Natural killer cell (primary cell): ENCODE measurements around the gene ZDHHC3. TPM values are rescaled to one million over a fixed set of nuclear protein-coding genes. Genes with fewer than 3 reads are reported as not detected.

ENCODE experiments used
- ATAC-seq, 3 donors: fragments of 150-1000 bp in 2 of 3; fragments of 200-7000 bp in 1 of 3; cut with Tn5 transposase; 1 replicate in 1 of 3; 2 replicates in 2 of 3; pipeline ENCODE4 v1.10.0; 2021; ENCODE audit warnings: mild to moderate bottlenecking in 2 of 3, moderate library complexity in 2 of 3
- DNase-seq, 2 donors: peaks; one replicate each; pipeline versions ENCODE4 v3.0.0 to v3.0.0-alpha.2; 2013 to 2021; ENCODE audit warnings: mixed read lengths in 1 of 2
- H3K27ac ChIP-seq: one replicate; pipeline ENCODE4 v1.5.1; 2013; ENCODE audit warnings: mild to moderate bottlenecking, low read length
- H3K27me3 ChIP-seq: one replicate; pipeline ENCODE4 v1.6.1; 2013; ENCODE audit warnings: low read length; ENCODE audit not compliant: control insufficient read depth, insufficient read depth
- H3K36me3 ChIP-seq: one replicate; pipeline ENCODE4 v1.6.1; 2013; ENCODE audit warnings: low read length; ENCODE audit not compliant: control insufficient read depth, insufficient read depth
- H3K4me1 ChIP-seq: one replicate; pipeline ENCODE4 v1.6.1; 2013; ENCODE audit warnings: low read length; ENCODE audit not compliant: control insufficient read depth, insufficient read depth
- H3K4me3 ChIP-seq: one replicate; pipeline ENCODE4 v1.5.1; 2013; ENCODE audit warnings: low read length
- H3K9me3 ChIP-seq: one replicate; pipeline ENCODE4 v1.6.1; 2013; ENCODE audit warnings: low read length; ENCODE audit not compliant: control insufficient read depth, insufficient read depth
- H3K27ac Mint-ChIP-seq, 2 donors: one replicate each; pipeline ENCODE4 v1.8.0; 2022; ENCODE audit warnings: mild to moderate bottlenecking in 2 of 2, mixed read lengths in 2 of 2, moderate library complexity in 1 of 2
- H3K27me3 Mint-ChIP-seq, 2 donors: one replicate each; pipeline ENCODE4 v1.8.0; 2022; ENCODE audit warnings: low read depth in 2 of 2, mixed read lengths in 2 of 2
- H3K36me3 Mint-ChIP-seq: one replicate; pipeline ENCODE4 v1.8.0; 2022; ENCODE audit warnings: mixed read lengths
- H3K4me1 Mint-ChIP-seq, 2 donors: one replicate each; pipeline ENCODE4 v1.8.0; 2022; ENCODE audit warnings: mixed read lengths in 2 of 2
- H3K4me3 Mint-ChIP-seq: one replicate; pipeline ENCODE4 v1.8.0; 2022; ENCODE audit warnings: mild to moderate bottlenecking, moderate library complexity, mixed read lengths
- H3K9me3 Mint-ChIP-seq, 2 donors: one replicate each; pipeline ENCODE4 v1.8.0; 2022; ENCODE audit warnings: mixed read lengths in 2 of 2
- CTCF ChIP-seq: fragments of 200-600 bp; IDR thresholded peaks from one replicate; pipeline ENCODE4 v1.8.0; 2022; ENCODE audit warnings: antibody characterized with exemption
- WGBS: methylation state at CpG from one replicate; pipeline ENCODE4 v1.1.7; 2013; ENCODE audit warnings: missing lambda C conversion rate; ENCODE audit not compliant: insufficient coverage; 5-methylcytosine and 5-hydroxymethylcytosine counted together
- intact Hi-C: fragments of 100-400 bp; cut with micrococcal nuclease; formaldehyde crosslinking; loops from one replicate; pipeline ENCODE4 v1.14.2; 2022
- total RNA-seq, 4 donors: library from RNA; stranded (reverse); fragments of 120-200 nt in 1 of 4; gene quantifications; one replicate each; pipeline versions ENCODE4 v1.2.3 to v1.2.4, GENCODE V29; 2013 to 2022

ZDHHC3 gene
- total RNA-seq, 3 donors from 2014 or later (not counting 1 experiment from before 2014, with no cell fraction given) = 62.3 to 100.0 (median 78.6) TPM

DNA sequence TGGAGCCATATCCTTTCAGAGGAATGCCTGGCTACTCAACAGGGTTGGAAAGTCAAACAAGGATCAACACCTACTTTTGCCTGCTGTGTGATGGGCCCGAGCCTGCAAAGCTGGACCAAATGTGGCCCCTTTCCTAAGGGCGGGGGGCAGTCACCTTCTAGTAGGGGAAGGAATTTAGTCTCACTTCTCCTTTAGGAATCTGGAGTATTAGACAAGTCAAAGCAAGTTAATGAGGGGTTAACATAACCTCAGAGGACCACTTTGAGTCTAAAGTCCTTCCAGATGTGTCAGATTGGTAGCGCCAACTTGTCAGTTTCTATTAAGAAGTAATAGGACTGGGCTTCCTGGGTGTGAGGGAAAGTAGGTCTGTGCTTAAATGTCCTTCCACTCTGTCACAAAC is 6.8 kb upstream of the ZDHHC3 start:
- H3K9me3 Mint-ChIP-seq = no peaks in the 10 kb centered on the region
- H3K27me3 Mint-ChIP-seq = no peaks in the 10 kb centered on the region
- ATAC-seq (no peak), DNase-seq (no peak)
- no peak overlapping the region for H3K4me3 ChIP-seq
- H3K4me1 Mint-ChIP-seq = peaks cover 73 to 79% of the 10 kb centered on the region in 2 donors
- TF ChIP-seq CTCF = no peak
- H3K4me3 Mint-ChIP-seq = peak overlapping the region; percentile 17
- H3K36me3 Mint-ChIP-seq = no peaks in the 10 kb centered on the region
- no peaks in the 10 kb centered on the region for H3K9me3 ChIP-seq
- intact Hi-C loops = no loop called here
- no peaks in the 10 kb centered on the region for H3K27me3 ChIP-seq
- peak overlapping the region; percentile 82 to 87 for H3K27ac Mint-ChIP-seq
- H3K4me1 ChIP-seq = peaks cover 48% of the 10 kb centered on the region
- H3K36me3 ChIP-seq = no peaks in the 10 kb centered on the region
- no peak overlapping the region for H3K27ac ChIP-seq
- 77% methylated on average over 3 of the region's 3 CpGs for WGBS

DNA sequence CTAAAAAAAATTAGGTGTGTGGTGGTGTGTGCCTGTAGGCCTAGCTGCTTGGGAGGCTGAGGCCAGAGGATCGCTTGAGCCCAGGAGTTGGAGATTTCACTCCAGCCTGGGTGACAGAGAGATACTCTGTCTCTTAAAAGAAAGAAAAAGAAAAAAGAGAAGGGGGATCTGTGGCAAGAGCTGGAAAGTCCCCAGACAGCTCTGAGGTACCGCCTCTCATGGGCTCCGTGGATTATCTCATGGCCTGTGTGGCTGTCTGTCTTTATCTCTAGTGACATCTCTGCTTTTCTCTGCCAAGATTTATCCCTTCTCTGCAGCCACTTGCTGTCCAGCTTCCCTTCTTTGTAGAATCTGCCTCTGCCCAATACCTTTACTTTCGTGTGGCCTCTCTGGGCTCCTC is 5.8 kb upstream of the ZDHHC3 start:
- H3K27ac Mint-ChIP-seq = peak overlapping the region; percentile 68 to 87
- H3K9me3 ChIP-seq = no peaks in the 10 kb centered on the region
- no peaks in the 10 kb centered on the region for H3K36me3 ChIP-seq
- TF ChIP-seq CTCF = no peak
- H3K4me3 Mint-ChIP-seq = no peak overlapping the region
- H3K27me3 ChIP-seq = no peaks in the 10 kb centered on the region
- no peak overlapping the region for H3K4me3 ChIP-seq
- peak overlapping the region; percentile 26 for H3K27ac ChIP-seq
- no peaks in the 10 kb centered on the region for H3K27me3 Mint-ChIP-seq
- H3K9me3 Mint-ChIP-seq = no peaks in the 10 kb centered on the region
- 60% methylated on average over 4 of the region's 4 CpGs for WGBS
- DNase-seq = peak in 1 of 2 donors; percentile 64
- no peaks in the 10 kb centered on the region for H3K36me3 Mint-ChIP-seq
- intact Hi-C loops = no loop called here
- H3K4me1 Mint-ChIP-seq = peaks cover 77 to 81% of the 10 kb centered on the region in 2 donors
- peaks cover 54% of the 10 kb centered on the region for H3K4me1 ChIP-seq
- peak in 2 of 3 donors; percentile 20 to 32 for ATAC-seq

DNA sequence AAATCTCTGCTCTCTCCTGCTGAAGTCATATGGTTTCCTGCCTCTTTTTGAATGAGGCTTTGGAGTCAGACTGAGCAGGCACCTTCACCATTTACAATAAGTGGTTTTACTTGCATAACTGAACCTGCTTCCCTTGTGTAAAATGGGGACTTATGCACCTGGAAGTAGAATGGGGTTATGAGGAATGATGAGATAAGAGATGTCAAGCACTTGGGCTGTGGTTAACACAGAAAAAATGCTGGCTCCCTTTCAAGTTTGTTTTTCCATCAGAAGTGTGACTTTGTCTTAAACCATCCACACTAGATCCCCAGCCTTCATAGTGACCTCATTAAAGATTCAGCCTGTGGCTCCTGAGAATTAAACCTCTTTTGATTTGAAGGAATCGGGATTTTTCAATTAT is 5.2 kb upstream of the ZDHHC3 start:
- no peaks in the 10 kb centered on the region for H3K9me3 Mint-ChIP-seq

More for the DNA sequence above, 5.2 kb upstream of the ZDHHC3 start:
- Mint-ChIP-seq H3K36me3 (no peaks in the 10 kb centered on the region), H3K27ac (peak overlapping the region; percentile 68 to 87), H3K4me3 (peak overlapping the region; percentile 13), H3K4me1 (peaks cover 81 to 87% of the 10 kb centered on the region in 2 donors), H3K27me3 (no peaks in the 10 kb centered on the region)
- no peaks in the 10 kb centered on the region for H3K27me3 ChIP-seq
- H3K36me3 ChIP-seq = no peaks in the 10 kb centered on the region
- WGBS = 68% methylated on average over 1 of the region's 1 CpG
- peak overlapping the region; percentile 26 for H3K27ac ChIP-seq
- no peak for ATAC-seq
- H3K4me3 ChIP-seq = no peak overlapping the region
- no peak for TF ChIP-seq CTCF
- intact Hi-C loops = no loop called here
- H3K9me3 ChIP-seq = no peaks in the 10 kb centered on the region
- DNase-seq = peak in 1 of 2 donors; percentile 29
- peaks cover 58% of the 10 kb centered on the region for H3K4me1 ChIP-seq
